Activated naive CD4-positive, alpha-beta T cell (primary cell): Measurements from ENCODE around the gene LATS1.
A peak's percentile ranks its signal among the peaks of the same experiment; 100 is the strongest.
"Not testable (repeated sequence)": the region's sequence is repeated elsewhere in the genome, so short reads cannot be mapped to it uniquely, and the experiment has no call there.

ENCODE experiments used
- DNase-seq, 4 experiments: peaks; one replicate each; lab custom pipeline; 2025; lab: John Stamatoyannopoulos, UW

The LATS1 gene

DNA sequence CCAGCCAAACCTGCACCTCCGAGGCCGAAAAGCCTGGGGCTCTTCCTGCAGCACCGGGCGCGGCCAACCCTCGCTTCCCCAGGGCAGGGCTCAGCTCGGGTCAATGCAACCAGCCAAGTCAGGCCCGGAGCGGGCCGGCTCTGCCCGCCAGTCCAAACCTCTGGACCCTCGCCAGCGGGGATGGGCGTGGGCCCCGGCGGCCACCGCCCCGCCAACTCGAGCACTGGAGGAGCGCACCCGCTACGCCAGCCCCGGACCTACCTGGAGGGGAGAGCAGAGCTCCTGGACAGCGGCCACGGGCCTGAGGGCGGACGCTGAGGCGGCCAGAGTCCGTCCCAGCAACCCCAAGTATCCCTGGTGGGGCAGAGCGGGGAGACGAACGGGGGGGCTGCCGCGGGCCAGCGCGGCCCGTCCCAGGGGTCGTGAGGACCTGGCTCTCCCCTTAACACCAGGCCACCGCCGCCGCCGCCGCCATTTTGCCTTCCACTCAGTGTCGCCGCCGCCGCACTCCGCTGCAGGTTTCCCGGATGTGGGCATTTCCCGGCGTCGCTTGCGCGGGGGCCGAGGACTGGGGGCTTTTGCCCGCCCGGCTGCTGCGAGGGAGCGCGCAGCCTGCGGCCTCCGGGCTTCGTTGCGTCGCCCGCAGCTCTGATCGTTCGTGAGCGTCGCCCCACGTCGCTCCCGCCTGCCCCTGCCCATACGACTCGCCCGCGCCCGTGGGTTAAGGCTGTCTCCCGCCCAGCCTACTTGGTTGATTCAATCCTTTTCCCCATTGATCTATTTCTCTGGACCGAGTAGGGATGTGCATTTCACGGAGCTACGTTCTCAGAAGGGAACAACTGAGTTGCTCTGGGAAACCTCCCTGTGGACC, at the start of gene LATS1:
LATS1 (minus strand) TSS at position 514 of the 871 bp plus-strand sequence. CDS start 15,975 bp downstream, outside the sequence.
- DNase-seq, result peak; percentile 73 to 90 (median 88)

GRCh38 chr6:149766156-149766769, 48.4 kb upstream of the LATS1 start:
- DNase-seq, result no peak

DNA sequence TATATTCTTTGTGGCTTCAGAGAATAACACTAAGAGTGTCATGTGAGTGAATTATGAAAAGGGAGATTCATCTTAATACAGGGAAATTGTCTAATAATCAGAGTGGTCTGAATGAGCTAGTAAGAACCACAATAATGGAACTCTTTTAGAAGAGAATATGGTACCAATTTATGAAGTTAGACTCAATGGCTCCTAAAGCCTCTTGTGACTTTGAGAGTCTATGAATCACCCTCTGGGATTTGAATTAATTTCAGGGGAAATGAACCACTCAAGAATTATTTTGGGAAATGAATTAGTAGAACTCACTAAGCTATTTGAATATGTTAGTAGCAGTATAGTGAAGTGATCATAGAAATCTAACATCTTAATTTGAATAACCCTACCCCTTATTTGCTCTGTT, 46.0 kb upstream of the LATS1 start:
- no peak for DNase-seq

DNA sequence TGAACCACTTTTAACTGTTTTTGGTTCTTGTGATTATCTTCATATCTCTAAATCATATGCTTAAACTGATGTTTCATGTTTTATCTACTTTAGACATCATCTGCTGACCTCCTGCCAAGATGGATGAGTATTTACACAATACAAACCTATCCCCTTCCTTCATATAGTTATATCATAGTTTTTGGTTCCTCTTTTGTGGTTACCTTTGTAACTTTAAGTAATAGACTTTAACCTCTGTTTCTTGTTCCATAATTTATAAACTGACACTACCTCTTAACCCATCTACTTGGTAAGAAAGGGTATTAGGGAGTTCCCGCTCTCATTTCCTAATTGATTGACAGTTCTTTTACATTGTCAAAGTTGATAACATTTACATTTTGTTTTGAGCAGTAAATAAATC, 43.5 kb upstream of the LATS1 start:
- no peak for DNase-seq

DNA sequence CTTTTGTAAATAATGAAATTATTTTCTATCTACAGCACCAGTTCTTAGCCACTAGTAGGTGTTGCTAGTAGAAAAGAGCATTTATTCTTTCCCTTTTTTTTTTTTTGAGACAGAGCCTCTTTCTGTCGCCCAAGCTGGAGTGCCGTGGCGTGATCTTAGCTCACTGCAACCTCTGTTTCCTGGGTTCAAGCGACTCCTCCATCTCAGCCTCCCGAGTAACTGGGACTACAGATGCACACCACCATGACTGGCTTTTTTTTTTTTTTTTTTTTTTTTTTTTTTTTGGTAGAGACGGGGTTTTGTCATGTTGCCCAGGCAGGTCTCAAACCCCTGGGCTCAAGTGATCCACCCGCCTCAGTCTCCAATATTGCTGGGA, 38.3 kb upstream of the LATS1 start:
- no peak for DNase-seq

GRCh38 chr6:149755300-149756260, 37.7 kb upstream of the LATS1 start:
- DNase-seq, result no peak

- no peak for DNase-seq
Observed at GRCh38 chr6:149754548-149754947, 36.6 kb upstream of the LATS1 start.

DNA sequence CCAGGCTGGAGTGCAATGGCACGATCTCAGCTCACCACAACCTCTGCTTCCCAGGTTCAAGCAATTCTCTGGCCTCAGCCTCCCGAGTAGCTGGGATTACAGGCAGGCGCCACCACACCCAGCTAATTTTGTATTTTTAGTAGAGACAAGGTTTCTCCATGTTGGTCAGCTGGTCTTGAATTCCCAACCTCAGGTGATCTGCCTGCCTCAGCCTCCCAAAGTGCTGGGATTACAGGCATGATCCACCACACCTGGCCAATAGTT, 35.4 kb upstream of the LATS1 start:
- not testable (repeated sequence) for DNase-seq

- DNase-seq, result no peak
Observed at GRCh38 chr6:149752600-149753373, 34.9 kb upstream of the LATS1 start.

- not testable (repeated sequence) for DNase-seq
Observed at GRCh38 chr6:149751920-149752319, 34.0 kb upstream of the LATS1 start.

DNA sequence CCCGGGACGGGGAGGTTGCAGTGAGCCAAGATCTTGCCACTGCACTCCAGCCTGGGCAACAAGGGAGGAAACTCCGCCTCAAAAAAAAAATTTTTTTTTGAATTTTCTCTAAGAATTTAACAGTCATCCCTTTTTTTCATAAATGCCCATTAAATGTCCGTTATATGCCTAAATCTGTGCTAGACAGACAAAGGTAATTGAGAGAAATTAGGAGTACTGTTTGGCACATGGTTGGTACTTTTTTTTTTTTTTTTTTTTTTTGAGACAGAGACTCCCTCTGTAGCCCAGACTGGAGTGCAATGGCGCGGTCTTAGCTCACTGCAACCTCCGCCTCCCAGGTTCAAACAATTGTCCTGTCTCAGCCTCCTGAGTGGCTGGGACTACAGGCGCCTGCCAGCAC, 33.3 kb upstream of the LATS1 start:
- DNase-seq, result no peak

DNA sequence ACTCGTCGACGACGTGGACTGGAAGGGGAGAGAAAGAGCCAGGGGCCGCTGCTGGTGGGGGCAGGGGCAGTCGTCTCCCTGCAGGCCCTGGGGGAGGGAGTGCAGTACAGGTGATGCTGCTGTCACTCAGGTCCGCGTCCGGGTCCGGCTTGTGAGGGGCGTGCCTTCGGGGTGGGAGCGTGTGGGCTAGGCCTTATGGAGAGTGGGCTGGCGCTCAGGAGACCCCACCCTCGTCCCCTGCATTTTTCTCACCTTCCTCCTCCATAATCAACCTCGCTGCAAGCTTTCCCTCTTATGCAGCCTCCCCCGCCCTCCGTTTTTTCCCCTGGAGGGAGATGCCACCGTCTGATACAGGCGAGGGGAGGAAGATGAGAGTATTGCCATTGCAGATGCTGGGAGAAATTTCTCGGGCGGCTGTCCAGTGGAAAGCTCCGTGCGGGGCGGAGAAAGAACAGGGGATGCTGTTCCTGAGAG, 32.3 kb upstream of the LATS1 start:
- DNase-seq, result peak in 1 of 4 experiments; percentile 28

DNA sequence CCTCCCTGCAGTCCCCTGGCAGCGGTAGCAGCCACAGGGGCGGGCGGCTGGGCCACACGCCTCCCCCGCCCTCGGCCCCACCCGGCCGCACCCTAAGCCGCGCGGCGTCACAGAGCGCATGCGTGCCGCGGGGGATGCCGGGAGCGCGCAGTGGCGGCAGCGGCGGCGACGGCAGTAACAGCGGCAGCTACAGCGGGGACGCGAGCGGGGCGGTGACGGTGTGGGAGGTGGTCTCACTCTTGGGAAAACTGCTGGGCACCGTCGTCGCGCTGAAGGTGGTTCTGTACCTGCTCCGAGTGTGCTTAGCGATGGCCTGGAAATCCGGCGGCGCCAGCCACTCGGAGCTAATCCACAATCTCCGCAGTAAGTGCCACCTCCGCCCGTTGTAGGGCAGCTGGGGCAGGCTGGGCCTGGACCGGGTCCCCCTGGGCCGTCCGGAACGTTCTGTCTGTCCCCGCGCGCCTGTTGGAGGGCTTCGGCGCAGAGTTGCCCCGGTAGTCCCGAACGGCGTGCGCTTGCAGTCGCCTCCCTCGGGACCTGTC, 31.8 kb upstream of the LATS1 start, which contains the start of gene PCMT1:
PCMT1 (plus strand) TSS at position 148 of the 542 bp plus-strand sequence; CDS start at position 309, 161 bp downstream.
- DNase-seq, result peak; percentile 68 to 91 (median 74)

DNA sequence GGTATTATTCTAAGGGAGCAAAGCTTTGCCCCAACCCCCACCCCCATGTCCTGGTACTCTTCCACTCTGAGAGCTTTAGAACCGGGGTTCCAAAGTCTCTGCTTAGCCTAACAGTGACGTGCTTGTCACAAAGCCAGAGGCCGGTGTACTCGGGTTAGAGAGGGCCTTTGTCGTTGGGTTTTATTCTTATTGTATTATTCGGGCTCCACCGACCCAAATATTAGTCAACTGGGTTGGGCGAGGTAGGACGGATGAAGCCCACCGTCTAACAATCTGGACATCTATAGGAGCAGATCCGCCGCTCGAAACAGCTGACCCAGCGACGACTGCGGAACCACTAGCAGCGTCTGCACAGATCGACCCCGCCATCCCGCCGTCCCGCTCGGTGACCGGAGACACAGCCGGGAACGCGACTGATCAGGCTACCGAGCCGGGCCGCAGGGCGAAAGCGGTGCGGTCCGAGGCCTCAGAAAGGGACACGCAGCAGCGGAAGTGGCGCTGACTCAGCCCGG, 31.2 kb upstream of the LATS1 start:
- not testable (repeated sequence) for DNase-seq

GRCh38 chr6:149746147-149746946, 28.4 kb upstream of the LATS1 start, which contains the start of gene NUP43:
Gene NUP43 (minus strand): TSS chr6:149746529. CDS start chr6:149746495, 34 bp downstream.
- DNase-seq, result peak; percentile 79 to 90 (median 84)

GRCh38 chr6:149745252-149745651, 27.4 kb upstream of the LATS1 start:
- DNase-seq, result not testable (repeated sequence)

GRCh38 chr6:149734915-149735314, 17.0 kb upstream of the LATS1 start:
- DNase-seq, result no peak

- DNase-seq, result no peak
Observed at GRCh38 chr6:149733089-149733720, 15.3 kb upstream of the LATS1 start.

GRCh38 chr6:149729824-149730223, 11.9 kb upstream of the LATS1 start:
- no peak for DNase-seq
